Measurements from ENCODE around the gene ZBTB20.

Gene ZBTB20

GRCh38 chr3:114660124-114660523, 487.0 kb downstream of the ZBTB20 start:
- Histone ChIP-seq H3K36me3 (ENCODE audit: control insufficient read depth in 1 of 2, insufficient read depth in 2 of 2, low read depth in 1 of 2, low read length in 2 of 2) (no peaks in the 10 kb centered on the region), H4K91ac (ENCODE audit: low read length) (no peak overlapping the region), H2AK5ac (ENCODE audit: low read length, severe bottlenecking) (no peak overlapping the region), H3K9me3 (ENCODE audit: control insufficient read depth, low read length) (no peaks in the 10 kb centered on the region), H2BK15ac (ENCODE audit: low read depth, poor library complexity, severe bottlenecking) (no peak overlapping the region), H3K14ac (ENCODE audit: low read length in 2 of 2) (no peak overlapping the region), H2BK5ac (ENCODE audit: low read depth, low read length, poor library complexity, severe bottlenecking) (no peak overlapping the region), H3K4me1 (ENCODE audit: control insufficient read depth, insufficient read depth, low read depth, low read length) (no peaks in the 10 kb centered on the region), H4K8ac (ENCODE audit: low read length) (no peak overlapping the region), H3K4me2 (ENCODE audit: low read length, poor library complexity, severe bottlenecking) (no peak overlapping the region), H3K4me3 (ENCODE audit: insufficient read depth in 1 of 2, low read depth in 1 of 2, low read length in 2 of 2) (peak overlapping the region in 1 of 2 experiments; percentile 57), H3K27me3 (ENCODE audit: control insufficient read depth in 1 of 2, insufficient read depth in 1 of 2, low read length in 2 of 2) (no peaks in the 10 kb centered on the region), H3K18ac (ENCODE audit: low read depth in 1 of 2, low read length in 2 of 2) (no peak overlapping the region), H3K27ac (ENCODE audit: low read length, poor library complexity, severe bottlenecking) (no peak overlapping the region), H3K23ac (ENCODE audit: low read length in 2 of 2) (no peak overlapping the region), H2BK120ac (ENCODE audit: low read depth, low read length) (no peak overlapping the region), H3K9ac (ENCODE audit: low read length) (peak overlapping the region; percentile 76), H2BK12ac (ENCODE audit: low read length in 2 of 2) (no peak overlapping the region), H3K79me1 (replicated peaks; ENCODE audit: low read length, poor library complexity, severe bottlenecking) (peaks cover 7% of the 10 kb centered on the region), H2AFZ (ENCODE audit: low read depth, low read length) (no peak overlapping the region), H3K4ac (ENCODE audit: low read depth in 1 of 2, low read length in 2 of 2) (no peak overlapping the region)
- DNase-seq = no peak
- 88% methylated on average over 6 of the region's 6 CpGs for WGBS

- no peak overlapping the region for H3K27ac ChIP-seq (ENCODE audit: low read length, poor library complexity, severe bottlenecking)
- H2AFZ ChIP-seq (ENCODE audit: low read depth, low read length) = no peak overlapping the region
- H2BK15ac ChIP-seq (ENCODE audit: low read depth, poor library complexity, severe bottlenecking) = no peak overlapping the region
- peak overlapping the region in 1 of 2 experiments; percentile 57 for H3K4me3 ChIP-seq (ENCODE audit: insufficient read depth in 1 of 2, low read depth in 1 of 2, low read length in 2 of 2)
- no peak overlapping the region for H2BK5ac ChIP-seq (ENCODE audit: low read depth, low read length, poor library complexity, severe bottlenecking)
- H2BK120ac ChIP-seq (ENCODE audit: low read depth, low read length) = no peak overlapping the region
- no peak overlapping the region for H3K14ac ChIP-seq (ENCODE audit: low read length in 2 of 2)
- H2AK5ac ChIP-seq (ENCODE audit: low read length, severe bottlenecking) = no peak overlapping the region
- no peaks in the 10 kb centered on the region for H3K4me1 ChIP-seq (ENCODE audit: control insufficient read depth, insufficient read depth, low read depth, low read length)
- H3K18ac ChIP-seq (ENCODE audit: low read depth in 1 of 2, low read length in 2 of 2) = peak overlapping the region in 1 of 2 experiments; percentile 40
- no peak overlapping the region for H2BK12ac ChIP-seq (ENCODE audit: low read length in 2 of 2)
- H3K4me2 ChIP-seq (ENCODE audit: low read length, poor library complexity, severe bottlenecking) = no peak overlapping the region
- no peaks in the 10 kb centered on the region for H3K9me3 ChIP-seq (ENCODE audit: control insufficient read depth, low read length)
- H3K27me3 ChIP-seq (ENCODE audit: control insufficient read depth in 1 of 2, insufficient read depth in 1 of 2, low read length in 2 of 2) = no peaks in the 10 kb centered on the region
- WGBS = 92% methylated on average over 3 of the region's 5 CpGs
- DNase-seq = no peak
- no peak overlapping the region for H4K8ac ChIP-seq (ENCODE audit: low read length)
- H3K9ac ChIP-seq (ENCODE audit: low read length) = peak overlapping the region; percentile 76
- H3K36me3 ChIP-seq (ENCODE audit: control insufficient read depth in 1 of 2, insufficient read depth in 2 of 2, low read depth in 1 of 2, low read length in 2 of 2) = no peaks in the 10 kb centered on the region
- no peak overlapping the region for H3K23ac ChIP-seq (ENCODE audit: low read length in 2 of 2)
- H4K91ac ChIP-seq (ENCODE audit: low read length) = no peak overlapping the region
- peaks cover 7% of the 10 kb centered on the region for H3K79me1 ChIP-seq (replicated peaks; ENCODE audit: low read length, poor library complexity, severe bottlenecking)
- no peak overlapping the region for H3K4ac ChIP-seq (ENCODE audit: low read depth in 1 of 2, low read length in 2 of 2)
Measured at GRCh38 chr3:114659109-114660061, 487.7 kb downstream of the ZBTB20 start.

- Histone ChIP-seq H2BK15ac (ENCODE audit: low read depth, poor library complexity, severe bottlenecking) (no peak overlapping the region), H4K8ac (ENCODE audit: low read length) (no peak overlapping the region), H2BK120ac (ENCODE audit: low read depth, low read length) (no peak overlapping the region), H3K79me1 (replicated peaks; ENCODE audit: low read length, poor library complexity, severe bottlenecking) (no peaks in the 10 kb centered on the region), H2BK12ac (ENCODE audit: low read length in 2 of 2) (no peak overlapping the region), H3K36me3 (ENCODE audit: control insufficient read depth in 1 of 2, insufficient read depth in 2 of 2, low read depth in 1 of 2, low read length in 2 of 2) (no peaks in the 10 kb centered on the region), H3K27me3 (ENCODE audit: control insufficient read depth in 1 of 2, insufficient read depth in 1 of 2, low read length in 2 of 2) (no peaks in the 10 kb centered on the region), H3K4me2 (ENCODE audit: low read length, poor library complexity, severe bottlenecking) (no peak overlapping the region), H3K9me3 (ENCODE audit: control insufficient read depth, low read length) (no peaks in the 10 kb centered on the region), H3K4ac (ENCODE audit: low read depth in 1 of 2, low read length in 2 of 2) (no peak overlapping the region), H3K14ac (ENCODE audit: low read length in 2 of 2) (no peak overlapping the region), H2BK5ac (ENCODE audit: low read depth, low read length, poor library complexity, severe bottlenecking) (no peak overlapping the region), H2AFZ (ENCODE audit: low read depth, low read length) (no peak overlapping the region), H3K23ac (ENCODE audit: low read length in 2 of 2) (no peak overlapping the region), H4K91ac (ENCODE audit: low read length) (no peak overlapping the region), H3K18ac (ENCODE audit: low read depth in 1 of 2, low read length in 2 of 2) (no peak overlapping the region), H2AK5ac (ENCODE audit: low read length, severe bottlenecking) (no peak overlapping the region), H3K4me3 (ENCODE audit: insufficient read depth in 1 of 2, low read depth in 1 of 2, low read length in 2 of 2) (no peak overlapping the region), H3K4me1 (ENCODE audit: control insufficient read depth, insufficient read depth, low read depth, low read length) (no peaks in the 10 kb centered on the region), H3K27ac (ENCODE audit: low read length, poor library complexity, severe bottlenecking) (no peak overlapping the region), H3K9ac (ENCODE audit: low read length) (peak overlapping the region; percentile 52)
- DNase-seq = no peak
- WGBS = 95% methylated on average over 3 of the region's 4 CpGs
Measured at GRCh38 chr3:114651555-114651954, 495.5 kb downstream of the ZBTB20 start.

- Histone ChIP-seq H3K4me3 (ENCODE audit: insufficient read depth in 1 of 2, low read depth in 1 of 2, low read length in 2 of 2) (no peak overlapping the region), H3K9me3 (ENCODE audit: control insufficient read depth, low read length) (no peaks in the 10 kb centered on the region), H3K23ac (ENCODE audit: low read length in 2 of 2) (no peak overlapping the region), H2AK5ac (ENCODE audit: low read length, severe bottlenecking) (no peak overlapping the region), H3K4me1 (ENCODE audit: control insufficient read depth, insufficient read depth, low read depth, low read length) (no peaks in the 10 kb centered on the region), H3K4me2 (ENCODE audit: low read length, poor library complexity, severe bottlenecking) (no peak overlapping the region), H2BK5ac (ENCODE audit: low read depth, low read length, poor library complexity, severe bottlenecking) (no peak overlapping the region), H2BK12ac (ENCODE audit: low read length in 2 of 2) (no peak overlapping the region), H3K79me1 (replicated peaks; ENCODE audit: low read length, poor library complexity, severe bottlenecking) (no peaks in the 10 kb centered on the region), H3K18ac (ENCODE audit: low read depth in 1 of 2, low read length in 2 of 2) (no peak overlapping the region), H3K9ac (ENCODE audit: low read length) (peak overlapping the region; percentile 52), H3K4ac (ENCODE audit: low read depth in 1 of 2, low read length in 2 of 2) (no peak overlapping the region), H2BK15ac (ENCODE audit: low read depth, poor library complexity, severe bottlenecking) (no peak overlapping the region), H3K14ac (ENCODE audit: low read length in 2 of 2) (no peak overlapping the region), H4K8ac (ENCODE audit: low read length) (no peak overlapping the region), H3K36me3 (ENCODE audit: control insufficient read depth in 1 of 2, insufficient read depth in 2 of 2, low read depth in 1 of 2, low read length in 2 of 2) (no peaks in the 10 kb centered on the region), H2BK120ac (ENCODE audit: low read depth, low read length) (no peak overlapping the region), H2AFZ (ENCODE audit: low read depth, low read length) (no peak overlapping the region), H3K27ac (ENCODE audit: low read length, poor library complexity, severe bottlenecking) (no peak overlapping the region), H3K27me3 (ENCODE audit: control insufficient read depth in 1 of 2, insufficient read depth in 1 of 2, low read length in 2 of 2) (no peaks in the 10 kb centered on the region), H4K91ac (ENCODE audit: low read length) (no peak overlapping the region)
- WGBS = no CpG with 5 or more reads among the region's 3 CpGs
- peak; percentile 14 for DNase-seq
Measured at GRCh38 chr3:114650808-114651207, 496.3 kb downstream of the ZBTB20 start.
